HepG2 (cell line): ENCODE measurements around the gene LPXN. TPM values are rescaled to one million over a fixed set of nuclear protein-coding genes. Genes with fewer than 3 reads are reported as not detected.

ENCODE experiments used
- CENPBD1 ChIP-seq: sonication (generic); formaldehyde crosslinking; IDR thresholded peaks from 2 replicates; pipeline ENCODE4 v1.8.0; 2022; ENCODE audit warnings: missing genetic modification reagents, low read depth, mild to moderate bottlenecking, borderline replicate concordance
- CHD4 ChIP-seq: fragments of 200-600 bp; sonication (generic); IDR thresholded peaks from 2 replicates; pipeline ENCODE4 v1.7.0; 2017; ENCODE audit warnings: mild to moderate bottlenecking, low read length, borderline replicate concordance
- EZH2 ChIP-seq: conservative IDR thresholded peaks from 2 replicates; pipeline ENCODE4 v1.6.1; 2012; ENCODE audit warnings: mild to moderate bottlenecking, low read depth, low read length, moderate library complexity
- FOXK1 ChIP-seq: sonication (generic); formaldehyde crosslinking; IDR thresholded peaks from 2 replicates; pipeline ENCODE4 v1.4.0; 2020; ENCODE audit warnings: low read depth, missing genetic modification reagents, borderline replicate concordance
- GATAD1 ChIP-seq: IDR thresholded peaks from 2 replicates; pipeline ENCODE4 v1.6.1; 2016; ENCODE audit warnings: missing genetic modification reagents, missing compliant biosample characterization
- HCFC1 ChIP-seq: fragments of 150-350 bp; IDR thresholded peaks from 2 replicates; pipeline ENCODE4 v1.6.1; 2014; ENCODE audit warnings: low read depth, low read length
- HNF4A ChIP-seq: sonication (generic); formaldehyde crosslinking; IDR thresholded peaks from 2 replicates; pipeline ENCODE4 v1.4.0; 2020; ENCODE audit warnings: missing genetic modification reagents
- HOXA7 ChIP-seq: sonication (generic); formaldehyde crosslinking; IDR thresholded peaks from 2 replicates; pipeline ENCODE4 v1.8.1; 2022; ENCODE audit warnings: mild to moderate bottlenecking, missing genetic modification reagents, moderate library complexity
- ISX ChIP-seq: sonication (generic); formaldehyde crosslinking; conservative IDR thresholded peaks from 2 replicates; pipeline ENCODE4 v1.5.0; 2020; ENCODE audit warnings: missing genetic modification reagents
- LCORL ChIP-seq, 2 experiments: fragments of 450-650 bp in 1 of 2; sonication (generic) in 1 of 2; formaldehyde crosslinking in 1 of 2; IDR thresholded peaks; 2 replicates each; pipeline versions ENCODE4 v1.5.0 to v1.6.1; 2017 to 2020; ENCODE audit warnings: antibody characterized with exemption in 1 of 2, missing genetic modification reagents in 1 of 2
- MED8 ChIP-seq: sonication (generic); formaldehyde crosslinking; IDR thresholded peaks from 2 replicates; pipeline ENCODE4 v1.8.1; 2023; ENCODE audit warnings: mild to moderate bottlenecking, missing genetic modification reagents; ENCODE audit not compliant: insufficient replicate concordance
- MIER2 ChIP-seq: IDR thresholded peaks from 2 replicates; pipeline ENCODE4 v1.6.1; 2016; ENCODE audit warnings: missing biosample characterization, missing genetic modification reagents
- NBN ChIP-seq: fragments of 450-650 bp; conservative IDR thresholded peaks from 2 replicates; pipeline ENCODE4 v1.6.1; 2017
- NR1H2 ChIP-seq: sonication (generic); formaldehyde crosslinking; IDR thresholded peaks from 2 replicates; pipeline ENCODE4 v1.8.1; 2022; ENCODE audit warnings: low read depth, missing genetic modification reagents, borderline replicate concordance
- POLR2AphosphoS2 ChIP-seq: IDR thresholded peaks from 2 replicates; pipeline ENCODE4 v1.6.1; 2011; ENCODE audit warnings: low read depth, low read length, improper control_type of control experiment
- RBAK ChIP-seq: sonication (generic); formaldehyde crosslinking; IDR thresholded peaks from 2 replicates; pipeline ENCODE4 v1.5.1; 2020; ENCODE audit warnings: mild to moderate bottlenecking, missing genetic modification reagents
- RBM22 ChIP-seq: fragments of 200-400 bp; formaldehyde crosslinking; optimal IDR thresholded peaks from 2 replicates; pipeline ENCODE3; 2017; ENCODE audit warnings: mild to moderate bottlenecking, low read length, moderate library complexity
- RXRB ChIP-seq: IDR thresholded peaks from 2 replicates; pipeline ENCODE4 v1.6.1; 2016; ENCODE audit warnings: borderline replicate concordance, missing genetic modification reagents, missing compliant biosample characterization
- SNAPC2 ChIP-seq: sonication (generic); formaldehyde crosslinking; IDR thresholded peaks from 2 replicates; pipeline ENCODE4 v1.8.1; 2022; ENCODE audit warnings: mild to moderate bottlenecking, missing genetic modification reagents
- SOX13 ChIP-seq, 3 experiments: fragments of 450-650 bp in 1 of 3; sonication (generic) in 1 of 3; formaldehyde crosslinking in 1 of 3; IDR thresholded peaks in 2 of 3; conservative IDR thresholded peaks in 1 of 3; 2 replicates each; pipeline versions ENCODE4 v1.5.0 to v1.6.1; 2016 to 2020; ENCODE audit warnings: antibody characterized with exemption in 1 of 3, mild to moderate bottlenecking in 1 of 3, missing compliant biosample characterization in 1 of 3, missing genetic modification reagents in 1 of 3, moderate library complexity in 1 of 3
- SP1 ChIP-seq, 2 experiments: fragments of 450-650 bp in 1 of 2; sonication (generic) in 1 of 2; formaldehyde crosslinking in 1 of 2; IDR thresholded peaks; 2 replicates each; pipeline versions ENCODE4 v1.4.0 to v1.6.1; 2016 to 2020; ENCODE audit warnings: missing genetic modification reagents in 1 of 2
- TMF1 ChIP-seq: sonication (generic); formaldehyde crosslinking; IDR thresholded peaks from 2 replicates; pipeline ENCODE4 v1.8.1; 2022; ENCODE audit warnings: low read depth, missing genetic modification reagents
- XBP1 ChIP-seq: sonication (generic); formaldehyde crosslinking; IDR thresholded peaks from 2 replicates; pipeline ENCODE4 v1.5.0; 2020; ENCODE audit warnings: missing genetic modification reagents
- ZC3H4 ChIP-seq: sonication (generic); formaldehyde crosslinking; IDR thresholded peaks from 2 replicates; pipeline ENCODE4 v1.4.0; 2020; ENCODE audit warnings: missing genetic modification reagents, borderline replicate concordance
- ZNF496 ChIP-seq: sonication (generic); formaldehyde crosslinking; IDR thresholded peaks from 2 replicates; pipeline ENCODE4 v1.8.1; 2023; ENCODE audit warnings: mild to moderate bottlenecking, moderate library complexity, missing genetic modification reagents; ENCODE audit not compliant: insufficient replicate concordance
- ZNF652 ChIP-seq: IDR thresholded peaks from 2 replicates; pipeline ENCODE4 v1.6.1; 2016; ENCODE audit warnings: low read depth, borderline replicate concordance
- polyA plus RNA-seq, 8 experiments: library from polyadenylated mRNA; depleted of rRNA in 3 of 8; stranded (reverse) in 7 of 8; unstranded in 1 of 8; fragments of >200 nt; fragmentation: Illumina TruSeq in 4 of 8; extraction: Trizol in 4 of 8; gene quantifications; 2 replicates each; pipeline versions ENCODE4 v1.2.1 to v1.2.3, GENCODE V29; 2011 to 2016; ENCODE audit warnings: low read depth in 4 of 8, missing spikeins in 1 of 8, mixed read lengths in 1 of 8; ENCODE audit not compliant: insufficient read depth in 1 of 8
- total RNA-seq, 5 experiments: library from RNA; depleted of rRNA; stranded (reverse); fragments of >200 nt; fragmentation: Illumina TruSeq; extraction: Trizol; gene quantifications; 2 replicates each; pipeline ENCODE4 v1.2.3, GENCODE V29; 2016; ENCODE audit warnings: low read depth in 1 of 5
- TF ChIP-seq, protein P1 (sequence below): sonication (generic); formaldehyde crosslinking; IDR thresholded peaks from 2 replicates; pipeline ENCODE4 v1.4.0; 2020; ENCODE audit warnings: missing genetic modification reagents

LPXN gene
- total and polyA plus RNA-seq, 2 of the 13 experiments (the other 11 are each of a cell fraction or from before 2014, with no cell fraction given), result 1.7 to 3.5 TPM

GRCh38 chr11:58606930-58607714 lies 31.5 kb upstream of the LPXN start (continued):
- TF ChIP-seq SOX13 (IDR thresholded peaks at IDR 0.05) (no peak), SOX13 (CRISPR knock-in tag; conservative IDR thresholded peaks at IDR 0.05 in 1 of 2, IDR thresholded peaks at IDR 0.05 in 1 of 2) (peak in 1 of 2 experiments; percentile 79; a peak in 2 of 4 replicates), NR1H2 (no peak), ZNF652 (CRISPR knock-in tag) (no peak), HOXA7 (no peak), GATAD1 (CRISPR knock-in tag) (no peak), RXRB (no peak), ZNF496 (CRISPR knock-in tag) (no peak), NBN (no peak), HCFC1 (no peak), LCORL (IDR thresholded peaks at IDR 0.05) (no peak), LCORL (CRISPR knock-in tag; IDR thresholded peaks at IDR 0.05) (no peak), FOXK1 (CRISPR knock-in tag) (no peak), MIER2 (CRISPR knock-in tag) (no peak), TMF1 (CRISPR knock-in tag) (no peak), ISX (CRISPR knock-in tag) (no peak), SNAPC2 (CRISPR knock-in tag) (no peak), MED8 (CRISPR knock-in tag) (no peak), RBAK (no peak), EZH2 (no peak), CHD4 (no peak; the same call in 1 of the 2 replicates), XBP1 (CRISPR knock-in tag) (no peak), SP1 (IDR thresholded peaks at IDR 0.05) (no peak), SP1 (CRISPR knock-in tag; IDR thresholded peaks at IDR 0.05) (no peak), POLR2AphosphoS2 (no peak), RBM22 (no peak), CENPBD1 (CRISPR knock-in tag) (no peak), HNF4A (peak; percentile 76), ZC3H4 (CRISPR knock-in tag) (no peak)
- TF ChIP-seq, protein P1, sequence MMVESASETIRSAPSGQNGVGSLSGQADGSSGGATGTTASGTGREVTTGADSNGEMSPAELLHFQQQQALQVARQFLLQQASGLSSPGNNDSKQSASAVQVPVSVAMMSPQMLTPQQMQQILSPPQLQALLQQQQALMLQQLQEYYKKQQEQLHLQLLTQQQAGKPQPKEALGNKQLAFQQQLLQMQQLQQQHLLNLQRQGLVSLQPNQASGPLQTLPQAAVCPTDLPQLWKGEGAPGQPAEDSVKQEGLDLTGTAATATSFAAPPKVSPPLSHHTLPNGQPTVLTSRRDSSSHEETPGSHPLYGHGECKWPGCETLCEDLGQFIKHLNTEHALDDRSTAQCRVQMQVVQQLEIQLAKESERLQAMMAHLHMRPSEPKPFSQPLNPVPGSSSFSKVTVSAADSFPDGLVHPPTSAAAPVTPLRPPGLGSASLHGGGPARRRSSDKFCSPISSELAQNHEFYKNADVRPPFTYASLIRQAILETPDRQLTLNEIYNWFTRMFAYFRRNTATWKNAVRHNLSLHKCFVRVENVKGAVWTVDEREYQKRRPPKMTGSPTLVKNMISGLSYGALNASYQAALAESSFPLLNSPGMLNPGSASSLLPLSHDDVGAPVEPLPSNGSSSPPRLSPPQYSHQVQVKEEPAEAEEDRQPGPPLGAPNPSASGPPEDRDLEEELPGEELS, result no peak
